NCI-H446 treated with DMSO at 0.1 percent for 48 hours (cell line): ENCODE results near the gene SLC24A4.
"Not testable (repeated sequence)": the region's sequence is repeated elsewhere in the genome, so short reads cannot be mapped to it uniquely, and the experiment has no call there.

Experiments used
- DNase-seq: peaks from one replicate; lab custom pipeline; 2025; lab: John Stamatoyannopoulos, UW

The SLC24A4 gene

DNA sequence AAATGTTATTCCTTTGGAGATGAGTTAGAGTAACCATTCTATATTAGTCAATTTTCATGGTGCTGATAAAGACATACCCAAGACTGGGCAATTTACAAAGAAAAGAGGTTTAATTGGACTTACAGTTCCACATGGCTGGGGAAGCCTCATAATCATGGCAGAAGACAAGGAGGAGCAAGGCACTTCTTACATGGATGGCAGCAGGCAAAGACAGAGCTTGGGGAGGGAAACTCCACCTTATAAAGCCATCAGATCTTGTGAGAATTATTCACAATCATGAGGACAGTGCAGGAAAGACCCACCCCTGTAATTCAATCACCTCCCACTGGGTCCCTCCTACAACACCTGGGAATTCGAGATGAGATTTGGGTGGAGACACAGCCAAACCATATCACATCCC is 79.5 kb downstream of the SLC24A4 start:
- DNase-seq: not testable (repeated sequence)

DNA sequence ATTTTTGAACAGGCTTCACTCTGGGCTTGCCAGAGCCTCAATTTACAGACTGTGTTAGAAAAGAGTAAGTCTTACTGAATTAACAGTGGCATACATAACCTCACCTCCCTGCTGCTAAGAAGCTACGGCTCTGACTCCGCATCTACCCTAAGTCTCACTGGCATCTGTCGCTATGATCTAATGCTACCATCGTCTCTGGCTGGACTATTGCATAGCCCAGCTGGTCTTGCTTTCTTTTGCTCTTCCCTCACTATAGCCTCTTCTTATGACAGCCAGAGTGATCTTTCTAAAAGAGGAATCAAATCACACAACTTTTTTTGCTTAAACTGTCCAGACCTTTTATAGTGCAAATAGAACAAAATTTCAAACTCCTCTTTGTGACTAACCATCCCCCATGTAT is 81.1 kb downstream of the SLC24A4 start:
- DNase-seq: no peak

DNA sequence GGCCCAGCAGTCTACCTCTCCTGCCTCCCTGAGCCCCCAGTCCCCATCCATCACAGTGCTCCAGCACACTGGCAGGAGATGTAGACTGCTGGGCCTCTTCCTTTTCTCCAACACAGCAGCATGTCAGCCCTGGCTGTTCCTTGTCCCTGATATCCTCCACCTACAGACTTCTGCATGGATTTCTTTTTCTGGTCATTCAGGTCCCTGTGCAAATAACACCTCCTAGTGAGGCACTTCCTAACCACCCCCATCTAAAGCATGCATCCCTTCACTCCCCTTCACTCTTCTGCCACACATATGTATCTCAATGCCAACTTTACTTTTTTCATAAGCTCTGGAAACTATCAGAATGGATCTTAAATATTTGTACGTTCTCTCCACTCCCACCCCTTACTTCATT is 81.5 kb downstream of the SLC24A4 start:
- no peak for DNase-seq

DNA sequence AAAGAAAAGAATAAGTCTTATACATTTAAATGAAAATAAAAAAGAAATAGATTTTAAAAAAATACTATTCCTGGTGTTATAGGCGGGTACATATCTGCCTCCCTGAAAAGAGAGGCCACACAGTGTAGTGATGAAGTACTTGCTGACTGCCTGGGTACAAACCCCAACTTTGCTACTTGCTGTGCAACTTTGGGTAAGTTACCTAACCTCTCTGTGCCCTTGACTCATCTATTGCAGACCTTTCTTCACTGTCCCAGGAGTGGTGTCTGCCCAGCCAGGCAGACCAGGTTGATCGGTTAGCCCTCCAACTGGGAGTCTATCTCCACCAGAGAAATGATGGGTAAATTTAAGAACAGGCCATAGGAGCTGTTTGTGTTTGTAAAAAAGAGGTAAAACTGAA is 82.0 kb downstream of the SLC24A4 start:
- DNase-seq: no peak

DNA sequence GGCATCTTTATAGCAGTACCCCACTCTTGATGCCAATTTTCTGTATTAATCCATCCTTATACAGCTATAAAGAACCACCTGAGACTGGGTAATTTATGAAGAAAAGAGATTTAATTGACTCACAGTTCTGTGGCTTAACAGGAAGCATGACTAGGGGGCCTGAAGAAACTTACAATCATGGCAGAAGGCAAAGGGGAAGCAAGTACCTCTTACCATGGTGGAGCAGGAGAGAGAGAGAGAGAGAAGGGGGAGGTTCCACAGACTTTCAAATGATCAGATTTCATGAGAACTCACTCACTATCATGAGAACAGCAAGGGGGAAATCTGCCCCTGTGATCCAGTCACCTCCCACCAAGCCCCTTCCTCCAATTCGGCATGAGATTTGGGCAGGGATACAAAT is 84.4 kb downstream of the SLC24A4 start:
- DNase-seq: no peak

DNA sequence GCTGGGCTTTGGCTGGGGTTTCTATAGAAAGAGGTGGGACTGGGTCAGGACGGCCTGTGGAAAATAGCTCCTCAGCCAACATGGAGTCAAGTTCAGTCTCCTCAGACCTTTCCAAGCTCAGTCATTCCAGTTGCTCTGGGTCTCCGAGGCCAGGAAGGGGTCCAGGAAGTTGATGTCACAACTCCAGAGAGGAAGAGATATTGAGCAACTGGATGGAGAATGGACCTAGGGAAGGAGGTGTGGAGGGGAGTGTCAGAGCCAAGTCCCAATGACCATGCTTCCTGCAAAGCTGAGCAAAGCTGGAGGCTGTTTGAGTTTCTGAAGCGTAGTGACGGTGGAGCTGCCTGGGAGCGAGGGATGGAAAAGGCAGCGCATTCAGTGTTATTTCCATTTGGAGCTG is 86.1 kb downstream of the SLC24A4 start:
- DNase-seq: no peak

DNA sequence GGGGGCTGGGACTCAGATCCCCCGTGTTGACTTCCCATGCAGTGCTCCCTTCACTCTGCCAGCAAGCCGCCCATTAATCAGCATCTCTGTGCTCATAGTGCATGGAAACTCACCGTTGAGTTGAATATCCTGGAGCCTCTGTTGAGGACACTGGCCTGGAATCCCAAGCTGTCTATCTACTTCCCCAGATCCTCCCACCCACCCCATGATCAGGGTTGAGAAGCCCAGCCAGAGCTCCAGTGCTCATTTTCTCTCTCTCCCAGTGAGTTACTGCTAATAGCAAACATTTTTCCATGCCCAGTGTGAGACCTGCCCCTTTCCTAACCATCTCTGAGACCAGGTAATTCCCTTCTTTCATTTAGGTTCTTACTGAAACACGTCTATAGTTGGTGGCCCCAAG is 88.2 kb downstream of the SLC24A4 start:
- DNase-seq: no peak

DNA sequence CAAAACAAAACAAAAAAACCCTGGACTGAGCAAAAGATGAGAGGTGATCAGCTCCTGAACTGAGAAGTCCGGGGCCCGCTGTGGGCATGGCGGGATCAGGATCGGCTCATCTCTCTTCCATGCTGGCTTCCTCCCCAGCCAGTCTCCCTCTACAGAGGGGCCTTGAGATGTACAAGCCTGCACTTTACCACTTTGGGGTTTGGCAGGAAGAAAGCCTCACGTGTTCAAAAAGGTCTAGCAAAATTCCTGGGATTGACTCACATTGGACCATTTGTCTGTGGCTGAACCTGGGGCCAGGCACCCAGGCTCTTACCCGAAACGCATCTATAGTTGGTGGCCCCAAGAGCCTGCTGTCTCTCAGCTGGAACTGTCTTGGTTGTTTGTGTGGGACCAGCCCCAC is 89.0 kb downstream of the SLC24A4 start:
- no peak for DNase-seq

DNA sequence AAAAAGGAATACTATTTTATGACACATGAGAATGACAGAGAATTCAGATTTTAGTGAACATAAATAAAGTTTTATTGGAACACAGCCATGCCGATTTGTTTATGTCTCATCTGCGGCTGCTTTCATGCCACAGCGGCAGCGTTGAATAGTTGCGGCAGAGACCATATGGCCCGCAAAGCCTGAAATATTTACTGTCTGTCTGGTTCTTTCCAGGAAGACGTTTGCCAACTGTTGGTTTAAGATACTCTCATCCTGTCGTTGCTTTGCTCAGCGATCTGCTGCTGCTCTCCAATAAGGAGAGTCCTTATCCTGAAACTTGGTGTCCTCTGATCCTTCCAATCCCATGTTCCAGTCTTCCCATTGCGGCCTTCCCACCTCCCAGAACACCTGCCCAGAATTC is 89.9 kb downstream of the SLC24A4 start:
- DNase-seq: no peak

DNA sequence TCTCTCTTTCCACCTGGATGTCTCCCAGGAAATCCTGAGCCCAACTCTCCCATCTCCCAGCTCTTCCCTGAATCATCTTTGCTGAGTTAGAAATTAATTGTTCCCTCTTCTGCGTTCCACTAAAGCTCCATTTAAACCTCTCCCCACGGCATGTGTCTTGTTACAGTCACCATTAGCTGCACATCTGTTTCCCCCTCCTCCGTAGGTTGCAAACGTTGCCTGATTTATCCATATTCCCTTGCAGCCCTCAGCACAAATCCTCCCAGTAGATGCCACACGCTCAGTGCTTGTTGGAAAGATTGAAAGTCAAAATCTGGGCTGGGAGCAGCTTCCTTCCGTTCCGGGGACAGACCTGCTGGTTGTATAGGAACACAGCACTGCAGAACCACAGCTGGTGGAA is 90.4 kb downstream of the SLC24A4 start:
- no peak for DNase-seq

DNA sequence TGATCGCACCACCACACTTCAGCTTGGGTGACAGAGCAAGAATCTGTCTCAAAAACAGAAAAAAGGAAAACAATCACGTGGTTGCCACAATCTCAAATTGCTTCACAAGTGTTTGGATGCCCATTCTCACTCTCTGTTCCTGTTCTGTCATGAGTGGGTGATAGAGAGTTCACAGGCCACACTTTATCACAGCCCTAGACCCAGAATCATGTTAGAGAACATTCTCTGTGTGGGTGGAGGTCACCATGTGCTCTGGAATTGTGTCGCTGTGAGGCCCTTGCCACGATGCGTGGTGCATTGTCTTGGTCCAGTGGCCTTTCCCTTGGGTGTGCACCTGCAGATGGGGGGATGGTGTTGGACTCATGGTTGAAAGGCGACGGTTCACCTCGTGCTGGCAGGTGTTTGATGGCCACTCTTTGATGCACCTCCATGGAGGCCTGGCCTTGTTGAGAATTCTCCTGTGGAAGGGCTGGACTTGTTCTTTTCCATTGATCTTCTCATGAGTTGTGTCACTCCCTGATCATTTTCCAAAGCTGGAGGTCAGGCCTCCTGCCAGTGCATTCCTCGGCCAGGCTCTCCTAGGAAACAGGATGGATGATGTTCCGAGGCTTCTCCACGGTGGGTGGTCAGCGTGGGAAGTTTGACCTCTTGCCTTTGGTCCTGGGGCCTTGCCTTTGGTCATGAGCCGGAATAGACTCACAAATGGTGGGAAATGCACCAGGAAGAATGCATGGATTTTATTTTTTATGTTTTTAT is 91.9 kb downstream of the SLC24A4 start:
- DNase-seq: no peak

DNA sequence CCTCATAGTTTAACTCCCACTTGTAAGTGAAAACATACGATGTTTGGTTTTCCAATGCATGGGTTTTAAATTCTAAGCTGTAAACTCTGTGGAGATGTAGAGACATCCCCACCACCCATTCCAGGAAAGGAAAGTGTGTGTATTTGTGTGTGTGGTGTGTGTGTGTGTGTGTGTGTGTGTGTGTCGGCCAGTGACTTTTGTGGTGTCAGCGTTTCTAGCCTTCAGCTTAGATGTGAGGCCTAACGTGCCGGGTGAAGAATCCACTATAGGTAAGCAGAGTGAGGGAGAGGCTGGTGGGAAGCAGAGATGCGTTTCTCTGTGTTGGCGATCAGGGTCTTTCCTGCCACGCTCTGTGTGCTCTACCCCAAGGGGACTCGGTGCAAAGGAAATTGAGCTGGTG is 93.0 kb downstream of the SLC24A4 start:
- DNase-seq: no peak

DNA sequence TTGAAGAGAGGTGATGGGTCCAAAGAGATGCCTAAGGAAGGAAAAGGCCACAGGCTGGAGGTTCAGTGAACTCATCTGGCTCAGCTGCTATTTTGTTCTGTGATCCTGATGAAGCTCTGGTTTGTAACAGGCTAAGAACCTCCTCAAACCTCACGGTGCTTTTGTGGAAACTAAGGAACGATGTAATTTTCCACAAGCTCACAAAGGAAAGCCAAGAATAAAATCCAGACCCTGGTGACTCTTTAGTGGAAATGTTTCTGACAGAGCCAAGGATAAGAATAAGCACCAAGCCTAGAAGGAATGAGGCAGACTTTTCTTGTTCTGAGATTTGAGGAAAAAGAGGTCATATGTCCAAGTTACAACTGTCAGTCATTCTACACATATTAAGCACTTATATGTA is 93.6 kb downstream of the SLC24A4 start:
- no peak for DNase-seq

DNA sequence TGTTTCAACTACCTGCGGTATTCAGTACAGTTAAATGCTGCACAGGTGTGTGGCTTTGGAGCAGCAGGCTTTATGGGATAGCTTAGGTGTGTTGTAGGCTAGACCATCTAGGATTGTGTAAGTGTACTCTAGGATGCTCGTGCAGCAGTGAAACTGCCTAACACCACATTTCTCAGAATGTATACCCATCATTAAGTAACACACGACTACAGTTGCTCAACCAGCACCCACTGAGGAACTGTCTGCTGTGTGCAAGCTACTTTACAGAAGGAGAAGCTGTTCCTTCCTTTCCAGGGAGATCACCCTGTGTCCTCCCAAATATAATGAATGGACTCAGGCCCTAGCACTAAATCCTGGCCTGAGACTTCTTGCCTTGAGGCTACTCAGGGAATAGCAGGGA is 94.8 kb downstream of the SLC24A4 start:
- no peak for DNase-seq

DNA sequence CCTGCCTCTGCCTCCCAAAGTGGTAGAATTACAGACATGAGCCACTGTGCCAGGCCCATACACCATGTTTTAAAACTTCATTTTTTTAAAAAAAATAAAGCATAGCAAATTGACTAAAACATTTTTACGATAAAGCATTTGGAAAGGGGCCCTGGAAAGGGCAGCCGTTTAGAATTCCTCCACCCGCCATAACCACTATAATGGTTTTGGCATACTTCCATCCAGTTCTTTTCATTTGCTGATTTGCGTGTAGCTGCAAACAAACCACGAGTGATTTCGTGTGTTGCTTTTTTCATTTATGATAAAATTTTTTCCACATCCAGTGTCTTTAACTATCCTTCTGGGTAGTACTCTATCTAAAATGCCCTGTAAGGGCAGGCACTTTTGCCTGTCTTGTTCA is 98.8 kb downstream of the SLC24A4 start:
- no peak for DNase-seq

DNA sequence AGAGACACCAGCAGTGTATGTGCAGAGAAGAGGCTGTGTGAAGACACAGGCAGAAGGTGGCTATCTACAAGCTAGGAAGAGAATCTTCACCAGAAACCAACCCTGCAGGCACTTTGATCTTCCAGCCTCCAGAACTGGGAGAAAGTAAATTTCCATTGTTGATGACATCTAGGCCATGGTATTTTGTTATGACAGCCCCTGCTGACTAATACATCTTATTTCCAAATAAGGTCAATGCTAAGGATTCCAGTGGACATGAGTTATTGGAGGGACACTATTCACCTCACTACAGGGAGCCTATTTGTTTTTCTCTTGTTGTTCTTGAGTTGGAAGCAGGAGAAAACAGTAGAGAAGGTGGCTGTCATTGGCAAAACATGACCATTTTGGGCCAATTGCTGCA is 102.1 kb downstream of the SLC24A4 start:
- DNase-seq: no peak

DNA sequence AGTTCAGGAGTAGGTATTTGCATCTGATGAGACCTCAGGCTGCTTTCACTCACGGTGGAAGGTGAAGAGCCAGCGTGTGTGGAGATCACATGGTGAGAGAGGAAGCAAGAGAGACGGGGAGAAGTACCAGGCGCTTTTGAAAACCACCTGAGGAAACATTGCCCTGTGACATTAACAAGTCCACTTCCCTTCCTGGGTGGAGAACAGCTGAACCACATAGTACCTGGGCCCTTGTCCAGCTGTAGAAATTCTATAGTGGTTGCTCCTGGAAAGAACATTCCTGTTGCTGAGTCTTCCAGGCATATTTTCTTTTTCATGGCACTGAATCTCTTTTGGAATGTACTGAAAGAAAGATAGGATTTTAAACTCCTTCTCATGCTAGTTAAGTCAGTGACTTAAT is 103.3 kb downstream of the SLC24A4 start:
- no peak for DNase-seq

DNA sequence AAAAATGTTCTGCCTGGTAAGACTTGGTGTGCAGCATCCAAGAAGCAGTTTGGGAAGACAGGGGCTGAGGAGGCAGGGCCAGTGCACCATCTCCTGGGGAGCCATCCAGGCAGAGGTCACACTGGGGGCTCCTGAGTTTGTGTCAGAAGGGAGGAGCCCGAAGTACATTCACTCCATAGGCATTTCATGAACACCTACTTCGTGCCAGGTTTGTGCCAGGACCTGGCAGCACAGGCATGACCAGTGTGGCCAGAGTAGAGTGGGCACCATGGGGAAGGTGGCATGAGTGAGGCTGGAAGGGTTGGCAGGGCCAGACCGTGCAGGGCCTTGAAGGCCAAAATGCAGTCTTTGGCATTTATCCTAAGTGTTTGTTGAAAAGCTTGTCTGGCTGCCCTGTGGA is 104.1 kb downstream of the SLC24A4 start:
- DNase-seq: no peak

DNA sequence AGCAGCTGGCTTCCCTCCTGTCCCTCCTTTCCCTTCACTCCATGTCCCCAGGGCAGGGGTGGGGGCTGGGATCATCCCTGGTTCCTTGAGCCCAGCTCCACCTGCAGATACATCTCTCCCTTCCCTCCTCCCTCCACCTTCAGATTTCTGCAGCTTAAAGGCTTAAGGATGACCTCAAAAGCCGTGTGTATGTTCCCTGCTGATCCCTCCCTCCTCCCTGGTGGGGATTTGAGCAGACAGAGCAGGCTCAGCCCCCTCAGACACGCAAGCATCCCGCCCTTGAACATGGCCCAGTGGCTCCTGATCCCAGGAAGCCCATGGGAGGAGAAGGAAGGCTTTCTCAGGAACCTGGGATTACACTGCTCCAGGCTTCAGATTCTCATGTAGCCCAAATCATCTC is 107.7 kb downstream of the SLC24A4 start:
- DNase-seq: no peak

DNA sequence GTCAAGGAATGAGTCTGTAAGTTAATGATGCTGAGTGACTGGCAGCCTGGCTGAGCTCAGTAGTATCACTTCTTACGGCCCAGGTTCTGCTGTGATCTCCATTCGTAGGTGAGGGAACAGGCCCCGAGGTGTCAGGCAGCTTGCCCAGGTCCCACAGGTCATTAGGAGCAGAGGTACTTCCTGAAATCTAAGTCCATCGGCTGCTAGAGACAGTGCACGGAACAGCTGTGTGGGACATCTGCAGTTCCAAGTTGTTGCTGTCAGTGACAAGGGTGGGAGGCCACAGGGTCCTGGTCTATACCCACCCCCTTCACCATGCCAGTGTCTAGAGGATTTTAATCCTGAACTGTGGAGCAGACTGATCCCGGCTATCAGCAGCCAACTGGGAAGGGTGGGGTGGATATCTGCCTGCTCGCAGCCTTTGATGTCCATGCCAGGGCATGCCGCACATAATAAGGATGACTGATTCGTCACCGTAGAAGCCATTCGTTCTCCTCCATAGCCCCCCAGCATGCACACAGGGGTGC is 108.3 kb downstream of the SLC24A4 start:
- DNase-seq: no peak

DNA sequence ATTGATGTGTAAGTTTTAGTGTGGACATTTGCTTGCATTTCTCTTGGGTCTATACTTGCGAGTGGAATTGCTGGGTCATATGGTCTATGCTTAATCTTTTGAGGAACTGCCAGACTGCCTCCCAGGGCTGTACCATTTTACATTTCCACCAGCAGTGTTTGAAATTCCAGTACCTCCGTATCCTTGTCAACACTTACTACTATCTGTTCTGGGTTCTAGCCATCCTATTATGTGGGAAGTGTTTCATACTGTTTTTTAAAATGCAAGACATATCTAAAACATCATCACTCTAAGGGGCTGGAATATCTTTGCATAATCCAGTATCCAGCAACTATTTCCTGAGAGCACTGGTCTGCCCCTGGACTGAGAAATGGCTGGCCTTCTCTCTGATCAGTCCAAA is 110.4 kb downstream of the SLC24A4 start:
- DNase-seq: no peak

DNA sequence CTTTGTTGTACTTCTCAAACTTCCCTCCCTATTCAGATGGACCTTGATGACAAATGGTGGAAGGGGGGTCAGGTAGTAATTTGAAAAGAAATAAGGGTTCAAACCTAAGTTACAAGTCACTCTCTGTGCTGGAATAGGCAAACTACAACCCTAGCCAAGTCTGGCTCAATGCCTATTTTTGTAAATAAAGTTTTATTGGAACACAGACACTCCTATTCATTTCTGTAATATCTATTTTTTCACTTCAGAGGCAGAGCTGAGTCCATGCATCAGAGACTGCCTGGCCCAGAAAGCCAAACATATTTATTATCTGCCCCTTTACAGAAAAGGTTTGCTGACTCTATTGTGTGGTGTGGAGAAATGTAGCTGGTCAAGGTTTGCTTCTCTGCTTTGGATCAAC is 112.2 kb downstream of the SLC24A4 start:
- no peak for DNase-seq

DNA sequence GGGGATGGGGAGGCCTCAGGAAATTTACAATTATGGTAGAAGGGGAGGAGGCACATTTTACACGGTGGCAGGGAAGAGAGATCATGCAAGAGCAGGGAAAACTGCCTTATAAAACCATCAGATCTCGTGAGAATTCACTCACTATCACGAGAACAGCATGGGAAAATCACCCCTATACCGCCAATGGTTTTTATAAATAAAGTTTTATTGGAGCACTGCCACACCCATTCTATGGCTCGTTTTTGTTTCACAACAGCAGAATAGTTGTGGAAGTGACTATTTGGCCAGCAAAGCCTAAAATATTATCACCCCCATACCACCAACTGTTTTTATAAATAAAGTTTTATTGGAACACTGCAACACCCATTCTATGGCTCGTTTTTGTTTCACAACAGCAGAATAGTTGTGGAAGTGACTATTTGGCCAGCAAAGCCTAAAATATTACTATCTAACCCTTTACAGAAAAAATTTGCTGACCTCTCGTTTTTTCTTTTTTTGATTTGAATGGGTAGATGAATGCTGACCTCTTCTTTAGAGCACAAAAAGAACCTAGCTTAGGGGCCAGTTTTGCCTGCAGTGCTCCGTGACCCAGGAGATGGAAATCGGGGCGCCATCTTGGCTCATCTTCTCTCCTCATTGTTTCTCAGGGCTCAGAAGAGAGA is 113.3 kb downstream of the SLC24A4 start:
- no peak for DNase-seq

DNA sequence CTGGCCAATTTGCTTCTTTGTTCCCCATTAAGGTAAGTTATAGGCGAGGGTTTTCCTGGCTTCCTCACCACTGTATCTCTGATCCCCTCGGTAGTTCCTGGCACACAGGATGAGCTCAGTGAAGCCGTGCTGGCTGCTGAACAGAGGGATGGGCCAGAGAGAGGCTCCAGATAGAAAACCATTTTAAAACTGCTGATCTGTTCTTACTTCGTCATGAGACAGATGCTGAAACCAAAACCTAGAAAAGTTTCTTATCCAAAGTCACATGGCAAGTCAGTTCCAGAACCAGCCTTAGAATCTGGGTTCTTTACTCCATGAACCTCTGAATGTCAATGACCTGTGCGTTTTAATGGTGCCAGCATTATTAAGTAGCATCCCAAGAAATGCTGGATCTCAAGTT is 114.3 kb downstream of the SLC24A4 start:
- no peak for DNase-seq
